Lung (tissue), 12 donors: Measurements from ENCODE around the gene CORO2A. TPM values are rescaled to one million over a fixed set of nuclear protein-coding genes. Genes with fewer than 3 reads are reported as not detected.

ENCODE experiments used
- ATAC-seq: fragments of 200-7000 bp; cut with Tn5 transposase; one replicate; pipeline ENCODE4 v1.9.1; 2020; ENCODE audit warnings: moderate number of reproducible peaks; ENCODE audit not compliant: insufficient read depth, low FRiP score
- DNase-seq, 3 donors: peaks; one replicate each; pipeline ENCODE4 v3.0.0-alpha.2; 2013 to 2017
- H3K27ac ChIP-seq, 2 donors: one replicate each; pipeline ENCODE4 v1.5.1; 2013; ENCODE audit warnings: mild to moderate bottlenecking in 2 of 2, moderate library complexity in 2 of 2, control low read depth in 1 of 2, inconsistent platforms in 1 of 2, low read depth in 1 of 2, low read length in 1 of 2
- H3K27me3 ChIP-seq, 3 donors: one replicate each; pipeline ENCODE4 v1.5.1; 2013; ENCODE audit warnings: low read length in 2 of 3; ENCODE audit not compliant: control insufficient read depth in 3 of 3, insufficient read depth in 3 of 3
- H3K36me3 ChIP-seq, 4 donors: one replicate each; pipeline ENCODE4 v1.5.1; 2013; ENCODE audit warnings: low read length in 4 of 4, mild to moderate bottlenecking in 1 of 4, moderate library complexity in 1 of 4; ENCODE audit not compliant: control insufficient read depth in 4 of 4, insufficient read depth in 4 of 4
- H3K4me1 ChIP-seq, 5 donors: one replicate each; pipeline ENCODE4 v1.5.1; 2013; ENCODE audit warnings: low read length in 5 of 5, mild to moderate bottlenecking in 2 of 5, moderate library complexity in 1 of 5; ENCODE audit not compliant: control insufficient read depth in 5 of 5, insufficient read depth in 5 of 5
- H3K4me3 ChIP-seq: one replicate; pipeline ENCODE4 v1.5.1; 2013; ENCODE audit warnings: mild to moderate bottlenecking, control low read depth, moderate library complexity
- H3K9ac ChIP-seq, 2 donors: one replicate each; pipeline ENCODE4 v1.5.1; 2013; ENCODE audit warnings: low read length in 2 of 2, control low read depth in 1 of 2; ENCODE audit not compliant: insufficient read depth in 1 of 2
- H3K9me3 ChIP-seq, 4 donors: one replicate each; pipeline ENCODE4 v1.5.1; 2013; ENCODE audit warnings: low read length in 3 of 4, mild to moderate bottlenecking in 1 of 4, moderate library complexity in 1 of 4; ENCODE audit not compliant: control insufficient read depth in 4 of 4, insufficient read depth in 3 of 4
- WGBS, 2 donors: extraction: QIAGEN DNeasy Blood & Tissue Kit; methylation state at CpG; one replicate each; pipeline ENCODE4 v1.1.7; 2013; 5-methylcytosine and 5-hydroxymethylcytosine counted together
- polyA plus RNA-seq, 2 donors: library from polyadenylated mRNA; stranded (reverse); fragments of 200-250 nt; gene quantifications; one replicate each; pipeline ENCODE4 v1.2.1, GENCODE V29; 2013
- total RNA-seq, 2 donors: library from RNA; depleted of rRNA in 1 of 2; stranded (reverse); fragments of >200 nt in 1 of 2; gene quantifications; one replicate each; pipeline ENCODE4 v1.2.1, GENCODE V29; 2014 to 2021
- TF ChIP-seq, protein P1 (sequence below): IDR thresholded peaks from 2 replicates; pipeline ENCODE4 v1.5.1; 2012; ENCODE audit warnings: mild to moderate bottlenecking; ENCODE audit errors: control extremely low read depth, extremely low read depth
- donor health status: control.
- donor health status: control.
- donor health status: Bipolar disorder and iron deficiency.
- donor health status: healthy.
- donor health status: DM: yes; HTN: yes; CAD: no.

Gene CORO2A
- total and polyA plus RNA-seq, 4 donors: 6.8 to 22.3 (median 14.7) TPM

DNA sequence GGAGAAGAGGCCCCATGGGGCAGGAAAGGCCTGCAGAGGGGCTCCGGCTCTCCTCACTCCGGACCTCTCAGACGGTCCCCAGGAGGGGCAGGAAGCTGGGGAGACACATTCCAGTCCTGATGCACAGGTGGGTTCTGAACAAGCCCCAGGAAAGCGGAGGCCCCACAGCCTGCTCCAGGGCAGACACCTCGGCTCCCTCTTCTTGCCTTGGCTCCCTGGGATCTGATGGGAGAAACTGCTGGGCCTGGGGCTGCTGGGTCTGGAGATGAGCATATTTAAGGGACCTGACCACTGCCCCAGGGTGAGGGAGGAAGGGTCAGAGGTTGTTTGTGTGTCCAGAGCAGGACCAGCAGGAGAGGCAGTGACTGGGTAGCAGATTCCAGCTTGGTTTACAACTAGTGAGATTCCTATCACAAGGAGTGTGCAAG lies 1.2 kb downstream of the CORO2A start:
- DNase-seq (no peak), ATAC-seq (no peak)
- no peaks in the 10 kb centered on the region for H3K27me3 ChIP-seq
- no peak overlapping the region for H3K4me3 ChIP-seq
- no peaks in the 10 kb centered on the region for H3K9me3 ChIP-seq
- 69 to 70% methylated on average over 5 of the region's 5 CpGs for WGBS, 2 donors
- H3K4me1 ChIP-seq: peaks cover 0 to 6% (median 0%) of the 10 kb centered on the region in 5 donors
- H3K9ac ChIP-seq: no peak overlapping the region
- TF ChIP-seq, protein P1, sequence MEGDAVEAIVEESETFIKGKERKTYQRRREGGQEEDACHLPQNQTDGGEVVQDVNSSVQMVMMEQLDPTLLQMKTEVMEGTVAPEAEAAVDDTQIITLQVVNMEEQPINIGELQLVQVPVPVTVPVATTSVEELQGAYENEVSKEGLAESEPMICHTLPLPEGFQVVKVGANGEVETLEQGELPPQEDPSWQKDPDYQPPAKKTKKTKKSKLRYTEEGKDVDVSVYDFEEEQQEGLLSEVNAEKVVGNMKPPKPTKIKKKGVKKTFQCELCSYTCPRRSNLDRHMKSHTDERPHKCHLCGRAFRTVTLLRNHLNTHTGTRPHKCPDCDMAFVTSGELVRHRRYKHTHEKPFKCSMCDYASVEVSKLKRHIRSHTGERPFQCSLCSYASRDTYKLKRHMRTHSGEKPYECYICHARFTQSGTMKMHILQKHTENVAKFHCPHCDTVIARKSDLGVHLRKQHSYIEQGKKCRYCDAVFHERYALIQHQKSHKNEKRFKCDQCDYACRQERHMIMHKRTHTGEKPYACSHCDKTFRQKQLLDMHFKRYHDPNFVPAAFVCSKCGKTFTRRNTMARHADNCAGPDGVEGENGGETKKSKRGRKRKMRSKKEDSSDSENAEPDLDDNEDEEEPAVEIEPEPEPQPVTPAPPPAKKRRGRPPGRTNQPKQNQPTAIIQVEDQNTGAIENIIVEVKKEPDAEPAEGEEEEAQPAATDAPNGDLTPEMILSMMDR: no peak
- peak overlapping the region in 1 of 2 donors; percentile 20 for H3K27ac ChIP-seq
- no peaks in the 10 kb centered on the region for H3K36me3 ChIP-seq

DNA sequence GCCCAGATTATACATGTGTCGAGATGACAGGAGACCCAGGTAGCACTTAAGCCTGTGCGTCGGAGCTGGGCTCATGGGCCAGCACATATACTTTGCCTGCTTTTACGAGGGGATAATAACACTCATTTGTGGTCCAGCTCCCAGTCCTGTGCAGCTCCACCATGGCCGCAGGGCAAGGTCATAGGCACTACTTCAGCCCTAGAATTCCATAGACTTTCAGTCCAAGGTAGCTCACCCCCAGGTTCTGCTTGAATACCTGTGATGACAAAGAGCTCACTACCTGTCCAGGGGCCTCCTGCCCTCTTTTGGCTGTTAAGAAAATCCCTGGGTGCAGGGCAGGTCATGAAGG lies 1.7 kb downstream of the CORO2A start:
- Histone ChIP-seq H3K36me3 (no peaks in the 10 kb centered on the region), H3K9ac (no peak overlapping the region), H3K4me1 (peaks cover 0 to 6% (median 0%) of the 10 kb centered on the region in 5 donors), H3K9me3 (no peaks in the 10 kb centered on the region), H3K27ac (no peak overlapping the region), H3K4me3 (no peak overlapping the region), H3K27me3 (no peaks in the 10 kb centered on the region)
- TF ChIP-seq, protein P1: no peak
- DNase-seq (no peak), ATAC-seq (no peak)
- 91 to 94% methylated on average over 5 of the region's 5 CpGs for WGBS, 2 donors

DNA sequence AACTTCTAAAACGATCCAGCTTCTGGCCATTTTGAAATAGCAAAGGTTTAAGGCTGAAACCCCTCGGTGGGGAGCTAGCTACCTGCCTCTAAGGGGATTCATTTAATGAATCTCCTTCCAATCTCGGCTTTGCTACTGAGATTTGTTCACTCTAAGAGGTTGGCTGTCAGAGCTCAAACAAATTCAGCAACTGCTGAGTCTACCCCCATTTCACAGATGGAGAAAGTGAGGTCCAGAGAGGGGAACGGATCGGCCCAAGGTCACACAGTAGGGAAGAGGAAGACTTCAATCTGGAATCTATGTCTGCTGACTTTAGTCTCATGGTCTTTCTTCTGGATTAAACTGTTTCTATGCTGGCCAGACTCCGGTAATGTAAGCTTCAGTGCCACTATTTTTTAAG lies 3.0 kb downstream of the CORO2A start:
- ATAC-seq (no peak), DNase-seq (no peak)
- TF ChIP-seq, protein P1: no peak
- H3K9me3 ChIP-seq: no peaks in the 10 kb centered on the region
- H3K9ac ChIP-seq: no peak overlapping the region
- no peak overlapping the region for H3K4me3 ChIP-seq
- H3K4me1 ChIP-seq: peaks cover 0 to 9% (median 0%) of the 10 kb centered on the region in 5 donors
- WGBS, 2 donors: 84 to 88% methylated on average over 6 of the region's 6 CpGs
- H3K27me3 ChIP-seq: no peaks in the 10 kb centered on the region
- H3K27ac ChIP-seq: no peak overlapping the region
- H3K36me3 ChIP-seq: no peaks in the 10 kb centered on the region

DNA sequence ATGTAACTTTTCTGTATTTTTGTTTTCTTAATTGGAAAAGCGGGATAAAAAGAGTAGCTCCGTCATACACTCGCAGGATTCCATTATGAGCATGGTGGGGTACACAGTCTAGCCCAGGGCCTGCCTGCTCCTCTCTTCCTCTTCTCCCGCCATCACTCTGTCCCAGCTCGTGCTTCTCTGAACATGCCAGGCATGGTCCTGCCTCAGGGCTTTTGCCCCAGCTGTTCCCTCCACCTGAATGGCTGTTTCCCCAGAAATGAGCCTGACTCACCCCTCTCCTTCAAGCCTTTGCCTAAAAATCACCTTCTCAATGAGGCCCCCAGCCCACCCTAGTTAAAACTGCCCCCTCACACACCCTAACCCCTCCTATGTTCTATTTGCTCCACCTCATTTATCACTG lies 4.5 kb downstream of the CORO2A start:
- 85 to 88% methylated on average over 5 of the region's 5 CpGs for WGBS, 2 donors
- Histone ChIP-seq H3K9ac (no peak overlapping the region), H3K4me3 (no peak overlapping the region), H3K9me3 (no peaks in the 10 kb centered on the region), H3K27ac (no peak overlapping the region), H3K36me3 (no peaks in the 10 kb centered on the region), H3K27me3 (no peaks in the 10 kb centered on the region), H3K4me1 (peaks cover 0 to 7% (median 0%) of the 10 kb centered on the region in 5 donors)
- ATAC-seq: no peak
- no peak for DNase-seq
- TF ChIP-seq, protein P1: no peak
